ACC112 (cell line): Measurements from ENCODE around the gene CNTN4.

Experiments
- H2AFZ ChIP-seq: fragments of 200-600 bp; sonication (generic); one replicate; pipeline ENCODE4 v1.6.0; 2017; ENCODE audit warnings: antibody characterized with exemption, low read length; ENCODE audit not compliant: unreplicated experiment
- H3K27ac ChIP-seq: fragments of 200-600 bp; sonication (generic); 2 replicates; pipeline ENCODE4 v1.5.1; 2014; ENCODE audit warnings: low read depth, mild to moderate bottlenecking, antibody characterized with exemption, low read length, moderate library complexity
- H3K27me3 ChIP-seq: fragments of 200-600 bp; sonication (generic); 2 replicates; pipeline ENCODE4 v1.6.1; 2014; ENCODE audit warnings: mild to moderate bottlenecking, antibody characterized with exemption, low read length, moderate library complexity, mixed read lengths; ENCODE audit not compliant: insufficient read depth
- H3K36me3 ChIP-seq: fragments of 200-600 bp; sonication (generic); 2 replicates; pipeline ENCODE4 v1.6.1; 2016; ENCODE audit warnings: mild to moderate bottlenecking, antibody characterized with exemption, low read length, moderate library complexity, mixed read lengths; ENCODE audit not compliant: insufficient read depth
- H3K4me1 ChIP-seq: fragments of 200-600 bp; sonication (generic); one replicate; pipeline ENCODE4 v1.6.1; 2016; ENCODE audit warnings: low read length, mixed read lengths; ENCODE audit not compliant: insufficient read depth, unreplicated experiment, control insufficient read depth
- H3K4me3 ChIP-seq: fragments of 200-600 bp; sonication (generic); 2 replicates; pipeline ENCODE4 v1.5.1; 2014; ENCODE audit warnings: mild to moderate bottlenecking, low read depth, low read length
- H3K79me2 ChIP-seq: fragments of 200-600 bp; sonication (generic); one replicate; pipeline ENCODE4 v1.6.0; 2016; ENCODE audit warnings: low read length; ENCODE audit not compliant: control insufficient read depth, unreplicated experiment, insufficient read depth

CNTN4 gene

GRCh38 chr3:2578560-2578959, 479.9 kb downstream of the CNTN4 start:
- no peak overlapping the region for H3K4me3 ChIP-seq
- no peak overlapping the region for H3K27ac ChIP-seq
- no peaks in the 10 kb centered on the region for H3K27me3 ChIP-seq
- H3K79me2 ChIP-seq, result no peaks in the 10 kb centered on the region
- H3K4me1 ChIP-seq, result no peaks in the 10 kb centered on the region
- H2AFZ ChIP-seq, result no peak overlapping the region
- no peaks in the 10 kb centered on the region for H3K36me3 ChIP-seq

- H3K27me3 ChIP-seq, result no peaks in the 10 kb centered on the region
- H3K79me2 ChIP-seq, result no peaks in the 10 kb centered on the region
- no peak overlapping the region for H2AFZ ChIP-seq
- no peaks in the 10 kb centered on the region for H3K4me1 ChIP-seq
- H3K27ac ChIP-seq, result no peak overlapping the region
- H3K4me3 ChIP-seq, result no peak overlapping the region
- H3K36me3 ChIP-seq, result no peaks in the 10 kb centered on the region
Observed at GRCh38 chr3:2579206-2579605, 480.5 kb downstream of the CNTN4 start.

GRCh38 chr3:2583046-2583445, 484.4 kb downstream of the CNTN4 start:
- no peaks in the 10 kb centered on the region for H3K27me3 ChIP-seq
- H3K36me3 ChIP-seq, result no peaks in the 10 kb centered on the region
- no peaks in the 10 kb centered on the region for H3K4me1 ChIP-seq
- H3K79me2 ChIP-seq, result no peaks in the 10 kb centered on the region
- no peak overlapping the region for H3K27ac ChIP-seq
- no peak overlapping the region for H2AFZ ChIP-seq
- H3K4me3 ChIP-seq, result no peak overlapping the region

- no peak overlapping the region for H2AFZ ChIP-seq
- H3K79me2 ChIP-seq, result no peaks in the 10 kb centered on the region
- H3K36me3 ChIP-seq, result no peaks in the 10 kb centered on the region
- no peaks in the 10 kb centered on the region for H3K27me3 ChIP-seq
- no peak overlapping the region for H3K27ac ChIP-seq
- H3K4me1 ChIP-seq, result no peaks in the 10 kb centered on the region
- H3K4me3 ChIP-seq, result no peak overlapping the region
Observed at GRCh38 chr3:2589336-2589969, 490.8 kb downstream of the CNTN4 start.

GRCh38 chr3:2595486-2595885, 496.8 kb downstream of the CNTN4 start:
- Histone ChIP-seq H3K4me1 (no peaks in the 10 kb centered on the region), H3K27me3 (no peaks in the 10 kb centered on the region), H3K27ac (no peak overlapping the region), H3K79me2 (no peaks in the 10 kb centered on the region), H3K4me3 (no peak overlapping the region), H2AFZ (no peak overlapping the region), H3K36me3 (no peaks in the 10 kb centered on the region)

GRCh38 chr3:2597615-2598014, 498.9 kb downstream of the CNTN4 start:
- no peak overlapping the region for H3K4me3 ChIP-seq
- H3K36me3 ChIP-seq, result no peaks in the 10 kb centered on the region
- no peaks in the 10 kb centered on the region for H3K79me2 ChIP-seq
- no peak overlapping the region for H2AFZ ChIP-seq
- no peak overlapping the region for H3K27ac ChIP-seq
- no peaks in the 10 kb centered on the region for H3K27me3 ChIP-seq
- H3K4me1 ChIP-seq, result no peaks in the 10 kb centered on the region

GRCh38 chr3:2599471-2599870, 500.8 kb downstream of the CNTN4 start:
- Histone ChIP-seq H3K4me1 (no peaks in the 10 kb centered on the region), H3K4me3 (no peak overlapping the region), H3K27ac (no peak overlapping the region), H3K27me3 (no peaks in the 10 kb centered on the region), H3K79me2 (no peaks in the 10 kb centered on the region), H2AFZ (no peak overlapping the region), H3K36me3 (no peaks in the 10 kb centered on the region)

- Histone ChIP-seq H3K4me3 (no peak overlapping the region), H3K4me1 (no peaks in the 10 kb centered on the region), H2AFZ (no peak overlapping the region), H3K27me3 (no peaks in the 10 kb centered on the region), H3K27ac (no peak overlapping the region), H3K79me2 (no peaks in the 10 kb centered on the region), H3K36me3 (no peaks in the 10 kb centered on the region)
Observed at GRCh38 chr3:2603692-2604289, 505.1 kb downstream of the CNTN4 start.

- Histone ChIP-seq H3K36me3 (no peaks in the 10 kb centered on the region), H3K27me3 (no peaks in the 10 kb centered on the region), H2AFZ (no peak overlapping the region), H3K4me1 (no peaks in the 10 kb centered on the region), H3K27ac (no peak overlapping the region), H3K4me3 (no peak overlapping the region), H3K79me2 (no peaks in the 10 kb centered on the region)
Observed at GRCh38 chr3:2614578-2614977, 515.9 kb downstream of the CNTN4 start.

- Histone ChIP-seq H3K4me1 (no peaks in the 10 kb centered on the region), H3K79me2 (no peaks in the 10 kb centered on the region), H3K27ac (no peak overlapping the region), H3K4me3 (no peak overlapping the region), H3K27me3 (no peaks in the 10 kb centered on the region), H3K36me3 (no peaks in the 10 kb centered on the region), H2AFZ (no peak overlapping the region)
Observed at GRCh38 chr3:2615080-2615479, 516.4 kb downstream of the CNTN4 start.

- H3K27ac ChIP-seq, result no peak overlapping the region
- H3K79me2 ChIP-seq, result no peaks in the 10 kb centered on the region
- H3K27me3 ChIP-seq, result no peaks in the 10 kb centered on the region
- H3K4me1 ChIP-seq, result no peaks in the 10 kb centered on the region
- no peak overlapping the region for H3K4me3 ChIP-seq
- H3K36me3 ChIP-seq, result no peaks in the 10 kb centered on the region
- no peak overlapping the region for H2AFZ ChIP-seq
Observed at GRCh38 chr3:2623436-2623835, 524.8 kb downstream of the CNTN4 start.
